ENCODE data around the gene GALNT2.

DNA sequence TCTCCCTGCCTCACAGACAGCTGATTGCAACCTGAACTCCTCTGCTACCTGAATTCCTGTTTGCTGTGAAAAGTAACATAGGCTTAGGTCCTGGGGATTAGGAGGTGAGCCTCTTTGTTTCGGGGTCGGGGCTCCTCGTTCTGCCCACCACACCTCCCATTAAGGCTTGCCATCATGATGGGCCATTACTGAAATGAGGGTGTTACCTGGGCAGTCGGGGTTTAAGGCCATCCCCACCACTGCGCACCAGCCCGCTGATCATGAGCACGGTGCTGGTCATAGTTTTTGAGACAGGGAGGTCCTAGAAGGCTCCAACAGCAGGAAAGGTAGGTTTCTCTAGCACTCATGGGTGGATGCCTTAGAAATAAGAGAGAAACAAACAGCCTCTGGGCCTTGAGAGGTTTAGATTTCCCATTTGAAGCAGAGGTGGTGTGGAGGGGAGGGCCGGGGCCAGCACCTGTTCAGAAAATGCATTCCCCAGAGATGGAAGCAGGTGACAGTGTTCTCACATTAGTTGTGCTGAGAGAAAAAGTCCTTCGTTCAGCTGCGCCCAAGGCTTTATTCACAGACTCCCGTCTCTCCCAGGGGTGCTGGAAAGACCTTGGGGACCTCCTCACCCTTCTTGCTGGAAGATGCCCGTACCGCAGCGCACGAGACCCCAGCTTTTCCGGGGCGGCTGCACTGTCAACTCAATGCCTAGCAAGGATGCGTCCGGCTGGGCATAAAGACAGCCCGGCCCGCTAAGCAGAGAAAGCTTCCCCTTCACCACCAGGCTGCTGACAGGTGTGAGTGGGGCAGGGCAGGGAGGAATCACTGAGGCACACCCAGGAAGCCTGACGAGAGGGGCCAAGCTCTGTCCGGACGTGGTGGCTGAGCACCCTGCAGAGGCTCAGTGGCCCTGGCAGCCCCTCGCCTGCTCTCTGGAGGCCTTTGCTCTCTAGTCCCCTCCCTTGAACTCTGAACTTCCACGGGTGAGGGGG, 233.6 kb downstream of the GALNT2 start:
- TF ChIP-seq, protein P1, sequence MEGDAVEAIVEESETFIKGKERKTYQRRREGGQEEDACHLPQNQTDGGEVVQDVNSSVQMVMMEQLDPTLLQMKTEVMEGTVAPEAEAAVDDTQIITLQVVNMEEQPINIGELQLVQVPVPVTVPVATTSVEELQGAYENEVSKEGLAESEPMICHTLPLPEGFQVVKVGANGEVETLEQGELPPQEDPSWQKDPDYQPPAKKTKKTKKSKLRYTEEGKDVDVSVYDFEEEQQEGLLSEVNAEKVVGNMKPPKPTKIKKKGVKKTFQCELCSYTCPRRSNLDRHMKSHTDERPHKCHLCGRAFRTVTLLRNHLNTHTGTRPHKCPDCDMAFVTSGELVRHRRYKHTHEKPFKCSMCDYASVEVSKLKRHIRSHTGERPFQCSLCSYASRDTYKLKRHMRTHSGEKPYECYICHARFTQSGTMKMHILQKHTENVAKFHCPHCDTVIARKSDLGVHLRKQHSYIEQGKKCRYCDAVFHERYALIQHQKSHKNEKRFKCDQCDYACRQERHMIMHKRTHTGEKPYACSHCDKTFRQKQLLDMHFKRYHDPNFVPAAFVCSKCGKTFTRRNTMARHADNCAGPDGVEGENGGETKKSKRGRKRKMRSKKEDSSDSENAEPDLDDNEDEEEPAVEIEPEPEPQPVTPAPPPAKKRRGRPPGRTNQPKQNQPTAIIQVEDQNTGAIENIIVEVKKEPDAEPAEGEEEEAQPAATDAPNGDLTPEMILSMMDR (IDR thresholded peaks at IDR 0.05): no peak
- no peak for TF ChIP-seq EZH2 (IDR thresholded peaks at IDR 0.05; ENCODE audit: borderline replicate concordance, insufficient read depth, low read depth, low read length, poor library complexity, severe bottlenecking)
